Measurements from ENCODE around the gene MAMDC4. TPM values are rescaled to one million over a fixed set of nuclear protein-coding genes. Genes with fewer than 3 reads are reported as not detected.

MAMDC4 gene
- total and polyA plus RNA-seq, 2 of the 13 experiments (the other 11 are each of a cell fraction or from before 2014, with no cell fraction given) = 6.0 to 6.8 TPM

GRCh38 chr9:136847826-136848392 is 4.2 kb upstream of the MAMDC4 start (continued):
- TF ChIP-seq SP2 (CRISPR knock-in tag; IDR thresholded peaks at IDR 0.05) (peak; percentile 61; the same call in 1 of the 2 replicates), MAFF (IDR thresholded peaks at IDR 0.05; ENCODE audit: low read depth, low read length) (no peak), ZBTB10 (CRISPR knock-in tag; IDR thresholded peaks at IDR 0.05; ENCODE audit: borderline replicate concordance) (peak; percentile 21; the same call in 1 of the 2 replicates), ZBTB33 (CRISPR knock-in tag; IDR thresholded peaks at IDR 0.05) (peak; percentile 7; the same call in 1 of the 2 replicates), PREB (CRISPR knock-in tag; IDR thresholded peaks at IDR 0.05) (no peak), ZKSCAN5 (CRISPR knock-in tag; IDR thresholded peaks at IDR 0.05) (no peak), ZNF788 (CRISPR knock-in tag; IDR thresholded peaks at IDR 0.05; ENCODE audit: borderline replicate concordance) (0 out of 2 replicates have a peak, but pooled peaks have one; percentile 57), CREB3 (CRISPR knock-in tag; IDR thresholded peaks at IDR 0.05) (0 out of 2 replicates have a peak, but pooled peaks have one; percentile 38), ZNF431 (CRISPR knock-in tag; IDR thresholded peaks at IDR 0.05; ENCODE audit: borderline replicate concordance, low read depth) (no peak; the same call in 1 of the 2 replicates), ZBTB40 (IDR thresholded peaks at IDR 0.05) (no peak), ZBTB40 (CRISPR knock-in tag; IDR thresholded peaks at IDR 0.05) (peak; percentile 75; the same call in 1 of the 2 replicates), ZNF232 (CRISPR knock-in tag; IDR thresholded peaks at IDR 0.05; ENCODE audit: borderline replicate concordance) (no peak), RFXANK (CRISPR knock-in tag; IDR thresholded peaks at IDR 0.05) (no peak)
